ENCODE results near the gene KRTAP29-1.
"Not testable (repeated sequence)": the region's sequence is repeated elsewhere in the genome, so short reads cannot be mapped to it uniquely, and the experiment has no call there.

KRTAP29-1 gene

DNA sequence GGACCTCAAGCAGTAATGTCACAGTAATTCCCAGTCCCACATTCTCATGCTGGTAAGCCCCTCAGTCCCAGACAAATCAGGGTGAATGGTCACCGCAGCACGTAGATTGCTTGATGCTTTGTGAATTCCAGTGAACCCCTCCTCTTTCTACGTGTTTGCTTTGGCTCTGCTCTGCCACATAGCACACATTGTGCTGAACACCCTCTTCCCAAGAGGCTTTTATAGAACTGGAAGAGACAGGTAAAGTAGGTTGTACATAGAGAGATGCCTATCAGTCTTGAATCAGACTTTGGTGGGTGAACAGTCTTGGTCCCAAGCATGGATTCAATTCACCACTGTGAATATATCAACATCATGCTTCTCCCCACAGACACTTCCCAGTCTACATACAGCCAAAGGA is 38.1 kb downstream of the KRTAP29-1 start:
- ChIA-PET CTCF (interaction anchor here (1.4 kb wide), 1 partner anchor 12 kb away, joined by 3 read pairs; no protein-coding TSS in a partner anchor), POLR2A (no interaction called here)
- TF ChIP-seq, protein P1, sequence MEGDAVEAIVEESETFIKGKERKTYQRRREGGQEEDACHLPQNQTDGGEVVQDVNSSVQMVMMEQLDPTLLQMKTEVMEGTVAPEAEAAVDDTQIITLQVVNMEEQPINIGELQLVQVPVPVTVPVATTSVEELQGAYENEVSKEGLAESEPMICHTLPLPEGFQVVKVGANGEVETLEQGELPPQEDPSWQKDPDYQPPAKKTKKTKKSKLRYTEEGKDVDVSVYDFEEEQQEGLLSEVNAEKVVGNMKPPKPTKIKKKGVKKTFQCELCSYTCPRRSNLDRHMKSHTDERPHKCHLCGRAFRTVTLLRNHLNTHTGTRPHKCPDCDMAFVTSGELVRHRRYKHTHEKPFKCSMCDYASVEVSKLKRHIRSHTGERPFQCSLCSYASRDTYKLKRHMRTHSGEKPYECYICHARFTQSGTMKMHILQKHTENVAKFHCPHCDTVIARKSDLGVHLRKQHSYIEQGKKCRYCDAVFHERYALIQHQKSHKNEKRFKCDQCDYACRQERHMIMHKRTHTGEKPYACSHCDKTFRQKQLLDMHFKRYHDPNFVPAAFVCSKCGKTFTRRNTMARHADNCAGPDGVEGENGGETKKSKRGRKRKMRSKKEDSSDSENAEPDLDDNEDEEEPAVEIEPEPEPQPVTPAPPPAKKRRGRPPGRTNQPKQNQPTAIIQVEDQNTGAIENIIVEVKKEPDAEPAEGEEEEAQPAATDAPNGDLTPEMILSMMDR (IDR thresholded peaks at IDR 0.05; ENCODE audit: control extremely low read depth, extremely low read depth, low read depth, missing control alignments), result no peak
- peak; percentile 1 for DNase-seq (ENCODE audit: extremely low spot score)

DNA sequence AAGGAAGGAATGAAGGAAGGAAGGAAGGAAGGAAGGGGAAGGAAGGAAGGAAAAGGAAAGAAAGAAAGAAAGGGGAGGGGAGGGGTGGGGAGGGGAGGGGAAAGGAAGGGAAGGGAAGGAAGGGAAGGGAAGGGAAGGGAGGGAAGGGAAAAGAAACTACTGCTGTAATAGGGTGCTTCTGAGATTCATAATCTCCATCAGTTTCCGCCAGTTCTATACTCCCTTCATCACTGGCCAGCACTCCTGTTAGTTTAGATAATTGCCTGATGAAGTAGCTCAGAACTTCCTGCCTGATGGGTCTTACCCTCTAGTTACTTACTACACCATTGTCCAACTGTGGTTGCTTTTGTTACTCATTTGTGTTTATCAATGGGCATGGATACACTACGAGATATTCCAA is 39.4 kb downstream of the KRTAP29-1 start:
- CTCF ChIA-PET, result interaction anchor here (0.9 kb wide), 1 partner anchor 14 kb away, joined by 3 read pairs; no protein-coding TSS in a partner anchor
- DNase-seq (ENCODE audit: extremely low spot score), result no peak
- TF ChIP-seq, protein P1 (IDR thresholded peaks at IDR 0.05; ENCODE audit: control extremely low read depth, extremely low read depth, low read depth, missing control alignments), result no peak
- POLR2A ChIA-PET, result no interaction called here

DNA sequence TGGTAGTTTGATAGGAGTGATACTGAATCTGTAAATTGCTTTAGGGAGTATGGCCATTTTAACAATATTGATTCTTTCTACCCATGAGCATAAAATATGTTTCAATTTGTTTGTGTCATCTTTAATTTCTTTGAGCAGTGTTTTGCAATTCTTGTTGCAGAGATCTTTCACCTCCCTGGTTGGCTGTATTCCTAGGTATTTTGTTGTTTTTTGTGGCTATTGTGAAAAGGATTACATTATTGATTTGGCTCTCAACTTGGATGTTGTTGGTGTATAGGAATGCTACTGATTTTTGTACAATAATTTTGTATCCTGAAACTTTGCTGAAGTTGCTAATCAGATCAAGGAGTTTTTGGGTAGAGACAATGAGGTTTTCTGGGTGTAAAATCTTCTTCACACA is 44.2 kb downstream of the KRTAP29-1 start:
- DNase-seq (ENCODE audit: extremely low spot score), result no peak
- TF ChIP-seq, protein P1 (IDR thresholded peaks at IDR 0.05; ENCODE audit: control extremely low read depth, extremely low read depth, low read depth, missing control alignments), result no peak
- POLR2A ChIA-PET, result no interaction called here
- CTCF ChIA-PET, result no interaction called here

DNA sequence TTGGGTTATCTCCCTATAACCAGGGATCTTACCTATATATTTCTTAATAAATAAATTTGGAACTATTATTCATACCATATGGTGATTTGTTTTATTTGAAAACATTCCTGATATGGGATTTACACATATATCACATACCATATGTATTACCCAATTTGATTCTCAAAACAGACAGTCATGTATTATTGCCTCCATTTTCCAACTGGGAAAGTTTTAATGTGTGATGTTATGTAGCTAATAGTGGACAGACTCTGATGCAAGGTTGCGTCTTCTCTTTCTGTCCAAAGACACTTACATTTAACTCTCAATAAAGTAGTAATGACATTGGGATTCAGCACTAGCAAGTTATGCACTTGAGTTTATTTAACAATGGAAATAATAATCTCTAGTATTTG is 46.4 kb downstream of the KRTAP29-1 start:
- DNase-seq (ENCODE audit: extremely low spot score), result no peak
- CTCF ChIA-PET, result no interaction called here
- TF ChIP-seq, protein P1 (IDR thresholded peaks at IDR 0.05; ENCODE audit: control extremely low read depth, extremely low read depth, low read depth, missing control alignments), result no peak
- POLR2A ChIA-PET, result no interaction called here

DNA sequence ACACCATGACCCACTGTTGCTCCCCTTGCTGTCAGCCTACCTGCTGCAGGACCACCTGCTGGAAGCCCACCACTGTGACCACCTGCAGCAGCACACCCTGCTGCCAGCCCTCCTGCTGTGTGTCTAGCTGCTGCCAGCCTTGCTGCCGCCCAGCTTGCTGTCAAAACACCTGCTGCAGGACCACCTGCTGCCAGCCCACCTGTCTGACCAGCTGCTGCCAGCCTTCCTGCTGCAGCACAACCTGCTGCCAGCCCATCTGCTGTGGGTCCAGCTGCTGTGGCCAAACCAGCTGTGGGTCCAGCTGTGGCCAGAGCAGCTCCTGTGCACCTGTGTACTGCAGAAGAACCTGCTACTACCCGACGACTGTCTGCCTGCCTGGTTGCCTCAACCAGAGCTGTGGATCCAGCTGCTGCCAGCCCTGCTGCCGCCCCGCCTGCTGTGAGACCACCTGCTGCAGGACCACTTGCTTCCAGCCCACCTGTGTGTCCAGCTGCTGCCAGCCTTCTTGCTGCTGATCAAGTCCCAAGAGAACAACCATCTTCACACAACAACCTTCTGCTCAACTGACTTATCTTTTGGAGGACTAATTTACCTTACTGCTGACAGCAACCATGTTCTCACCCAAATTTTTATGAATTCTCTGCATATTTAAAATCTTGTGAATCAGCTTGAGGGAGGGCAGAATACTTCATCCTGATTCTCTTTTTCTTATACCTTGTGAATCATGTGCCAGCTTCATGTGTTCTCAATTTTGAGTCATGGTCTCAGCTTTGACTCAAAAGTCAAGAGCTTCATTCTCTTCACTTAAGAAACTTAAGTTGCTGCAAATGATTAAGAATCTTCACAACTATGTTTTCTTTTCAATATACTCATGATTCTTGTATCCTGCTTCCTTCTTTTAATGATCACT is 47.0 kb downstream of the KRTAP29-1 start, which contains the start of gene KRTAP9-9:
KRTAP9-9 (plus strand) TSS at position 4 of the 910 bp plus-strand sequence.
- CTCF ChIA-PET, POLR2A ChIA-PET: not testable (repeated sequence)
- peak; percentile 0 for DNase-seq (ENCODE audit: extremely low spot score)

DNA sequence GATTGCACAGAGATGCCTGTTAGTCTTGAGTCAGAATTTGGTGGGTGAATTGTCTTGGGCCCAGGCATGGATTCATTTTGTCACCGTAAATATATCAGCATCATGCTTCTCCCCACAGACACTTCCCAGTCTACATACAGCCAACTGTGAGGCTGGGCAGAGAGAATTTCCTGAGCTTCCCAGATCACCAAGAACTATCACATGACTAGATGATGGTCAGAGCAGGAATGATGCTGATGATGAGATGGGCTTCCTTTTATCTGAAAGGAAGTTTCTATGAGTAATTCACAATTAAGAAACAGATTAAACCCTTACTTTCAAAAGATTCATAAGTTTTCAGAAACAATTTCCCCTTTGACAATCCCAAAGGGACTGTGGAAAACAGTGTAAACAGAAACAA is 47.8 kb downstream of the KRTAP29-1 start:
- peak; percentile 1 for DNase-seq (ENCODE audit: extremely low spot score)
- TF ChIP-seq, protein P1 (IDR thresholded peaks at IDR 0.05; ENCODE audit: control extremely low read depth, extremely low read depth, low read depth, missing control alignments), result no peak
- ChIA-PET POLR2A (no interaction called here), CTCF (no interaction called here)

Data from GM10248 (cell line).